Fibroblast of lung (primary cell): ENCODE data around the gene NPC2. TPM values are rescaled to one million over a fixed set of nuclear protein-coding genes. Genes with fewer than 3 reads are reported as not detected.
A peak's percentile ranks its signal among the peaks of the same experiment; 100 is the strongest.

Source experiments
- DNase-seq, 2 donors: peaks; one replicate each; pipeline versions ENCODE4 v3.0.0 to v3.0.0-alpha.2; 2010; ENCODE audit warnings: low read depth in 2 of 2
- H2AFZ ChIP-seq: 2 replicates; pipeline ENCODE4 v1.5.1; 2012; ENCODE audit warnings: low read length, control low read depth, inconsistent platforms
- H3K27ac ChIP-seq: 2 replicates; pipeline ENCODE4 v1.5.1; 2011; ENCODE audit warnings: low read length, control low read depth; ENCODE audit not compliant: insufficient read depth
- H3K27me3 ChIP-seq: 2 replicates; pipeline ENCODE4 v1.5.1; 2011; ENCODE audit warnings: mild to moderate bottlenecking, low read length; ENCODE audit not compliant: control insufficient read depth, insufficient read depth
- H3K36me3 ChIP-seq: 2 replicates; pipeline ENCODE4 v1.5.1; 2011; ENCODE audit warnings: low read length; ENCODE audit not compliant: control insufficient read depth, insufficient read depth
- H3K4me1 ChIP-seq: 2 replicates; pipeline ENCODE4 v1.5.1; 2011; ENCODE audit warnings: low read length; ENCODE audit not compliant: control insufficient read depth, insufficient read depth; ENCODE audit errors: extremely low read depth
- H3K4me2 ChIP-seq: 2 replicates; pipeline ENCODE4 v1.5.1; 2011; ENCODE audit warnings: low read length, control low read depth; ENCODE audit not compliant: insufficient read depth; ENCODE audit errors: extremely low read depth
- H3K4me3 ChIP-seq, 4 experiments: fragments of 200-600 bp in 1 of 4; sonication (generic) in 1 of 4; replicated peaks in 1 of 4; 2 replicates each; pipeline ENCODE4 v1.5.1; 2011 to 2016; ENCODE audit warnings: low read length in 4 of 4, low read depth in 3 of 4, mild to moderate bottlenecking in 3 of 4, control low read depth in 2 of 4, inconsistent platforms in 1 of 4, mixed read lengths in 1 of 4; ENCODE audit not compliant: insufficient read depth in 1 of 4; ENCODE audit errors: control extremely low read depth in 1 of 4
- H3K79me2 ChIP-seq: 2 replicates; pipeline ENCODE4 v1.5.1; 2012; ENCODE audit warnings: mild to moderate bottlenecking, low read length, inconsistent platforms; ENCODE audit not compliant: control insufficient read depth, insufficient read depth
- H3K9ac ChIP-seq: 2 replicates; pipeline ENCODE4 v1.5.1; 2011; ENCODE audit warnings: mild to moderate bottlenecking, low read length, control low read depth; ENCODE audit not compliant: insufficient read depth
- H3K9me3 ChIP-seq: 2 replicates; pipeline ENCODE4 v1.5.1; 2012; ENCODE audit warnings: low read depth, low read length; ENCODE audit not compliant: control insufficient read depth, insufficient read depth
- H4K20me1 ChIP-seq: 2 replicates; pipeline ENCODE4 v1.5.1; 2011; ENCODE audit warnings: low read length; ENCODE audit not compliant: control insufficient read depth, insufficient read depth; ENCODE audit errors: extremely low read depth
- EZH2 ChIP-seq: IDR thresholded peaks from 2 replicates; pipeline ENCODE4 v1.5.1; 2012; ENCODE audit warnings: low read length, control low read depth, mild to moderate bottlenecking; ENCODE audit errors: missing control alignments
- polyA plus RNA-seq, 2 donors: library from polyadenylated mRNA; depleted of rRNA in 1 of 2; stranded (reverse) in 1 of 2; unstranded in 1 of 2; fragments of >200 nt; gene quantifications; 2 replicates each; pipeline ENCODE4 v1.2.1, GENCODE V29; 2011 to 2012; ENCODE audit warnings: missing spikeins in 1 of 2
- total RNA-seq: library from RNA; depleted of rRNA; stranded (reverse); fragments of >200 nt; gene quantifications from 2 replicates; pipeline ENCODE4 v1.2.1, GENCODE V29; 2014
- TF ChIP-seq, protein P1 (sequence below), 2 donors: IDR thresholded peaks in 1 of 2; conservative IDR thresholded peaks in 1 of 2; 1 replicate in 1 of 2; 2 replicates in 1 of 2; pipeline ENCODE4 v1.5.1; 2011 to 2012; ENCODE audit warnings: low read length in 2 of 2, control low read depth in 1 of 2, inconsistent platforms in 1 of 2, low read depth in 1 of 2, mild to moderate bottlenecking in 1 of 2

Gene NPC2
- total and polyA plus RNA-seq, 2 donors (not counting 1 experiment from before 2014, with no cell fraction given): 238 to 275 TPM

DNA sequence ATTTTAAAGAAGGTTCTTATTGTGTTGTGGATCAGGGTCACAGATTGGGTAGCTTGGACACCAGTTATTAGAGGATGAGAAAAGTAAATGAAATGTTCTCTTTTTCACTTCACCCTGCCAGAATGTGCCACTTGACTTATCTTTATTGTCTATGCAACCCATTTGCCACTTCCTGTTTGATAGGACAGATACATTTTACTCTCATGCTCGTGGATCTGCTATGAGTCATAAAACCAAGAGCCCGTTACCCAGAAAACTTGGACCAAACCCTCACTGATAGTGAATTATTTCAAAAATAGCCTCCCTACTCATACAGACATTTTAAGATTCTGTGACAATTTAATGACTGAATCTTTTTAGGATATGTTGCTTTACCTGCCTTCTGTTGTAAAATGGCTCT lies 2.3 kb upstream of the NPC2 start:
- Histone ChIP-seq H2AFZ (no peak overlapping the region), H3K27ac (no peak overlapping the region), H3K4me2 (peak overlapping the region; percentile 37), H3K9ac (no peak overlapping the region), H3K9me3 (no peaks in the 10 kb centered on the region), H3K79me2 (peaks cover 27% of the 10 kb centered on the region), H3K27me3 (no peaks in the 10 kb centered on the region), H3K4me1 (peaks cover 3% of the 10 kb centered on the region), H3K4me3 (peak overlapping the region in 1 of 4 experiments; percentile 99), H3K36me3 (peaks cover 4% of the 10 kb centered on the region), H4K20me1 (no peaks in the 10 kb centered on the region)
- TF ChIP-seq, protein P1, sequence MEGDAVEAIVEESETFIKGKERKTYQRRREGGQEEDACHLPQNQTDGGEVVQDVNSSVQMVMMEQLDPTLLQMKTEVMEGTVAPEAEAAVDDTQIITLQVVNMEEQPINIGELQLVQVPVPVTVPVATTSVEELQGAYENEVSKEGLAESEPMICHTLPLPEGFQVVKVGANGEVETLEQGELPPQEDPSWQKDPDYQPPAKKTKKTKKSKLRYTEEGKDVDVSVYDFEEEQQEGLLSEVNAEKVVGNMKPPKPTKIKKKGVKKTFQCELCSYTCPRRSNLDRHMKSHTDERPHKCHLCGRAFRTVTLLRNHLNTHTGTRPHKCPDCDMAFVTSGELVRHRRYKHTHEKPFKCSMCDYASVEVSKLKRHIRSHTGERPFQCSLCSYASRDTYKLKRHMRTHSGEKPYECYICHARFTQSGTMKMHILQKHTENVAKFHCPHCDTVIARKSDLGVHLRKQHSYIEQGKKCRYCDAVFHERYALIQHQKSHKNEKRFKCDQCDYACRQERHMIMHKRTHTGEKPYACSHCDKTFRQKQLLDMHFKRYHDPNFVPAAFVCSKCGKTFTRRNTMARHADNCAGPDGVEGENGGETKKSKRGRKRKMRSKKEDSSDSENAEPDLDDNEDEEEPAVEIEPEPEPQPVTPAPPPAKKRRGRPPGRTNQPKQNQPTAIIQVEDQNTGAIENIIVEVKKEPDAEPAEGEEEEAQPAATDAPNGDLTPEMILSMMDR (conservative IDR thresholded peaks at IDR 0.05 in 1 of 2, IDR thresholded peaks at IDR 0.05 in 1 of 2; ENCODE audit: low read depth in 1 of 2, low read length in 2 of 2): no peak
- no peak for TF ChIP-seq EZH2
- peak in 1 of 2 donors; percentile 41 for DNase-seq

DNA sequence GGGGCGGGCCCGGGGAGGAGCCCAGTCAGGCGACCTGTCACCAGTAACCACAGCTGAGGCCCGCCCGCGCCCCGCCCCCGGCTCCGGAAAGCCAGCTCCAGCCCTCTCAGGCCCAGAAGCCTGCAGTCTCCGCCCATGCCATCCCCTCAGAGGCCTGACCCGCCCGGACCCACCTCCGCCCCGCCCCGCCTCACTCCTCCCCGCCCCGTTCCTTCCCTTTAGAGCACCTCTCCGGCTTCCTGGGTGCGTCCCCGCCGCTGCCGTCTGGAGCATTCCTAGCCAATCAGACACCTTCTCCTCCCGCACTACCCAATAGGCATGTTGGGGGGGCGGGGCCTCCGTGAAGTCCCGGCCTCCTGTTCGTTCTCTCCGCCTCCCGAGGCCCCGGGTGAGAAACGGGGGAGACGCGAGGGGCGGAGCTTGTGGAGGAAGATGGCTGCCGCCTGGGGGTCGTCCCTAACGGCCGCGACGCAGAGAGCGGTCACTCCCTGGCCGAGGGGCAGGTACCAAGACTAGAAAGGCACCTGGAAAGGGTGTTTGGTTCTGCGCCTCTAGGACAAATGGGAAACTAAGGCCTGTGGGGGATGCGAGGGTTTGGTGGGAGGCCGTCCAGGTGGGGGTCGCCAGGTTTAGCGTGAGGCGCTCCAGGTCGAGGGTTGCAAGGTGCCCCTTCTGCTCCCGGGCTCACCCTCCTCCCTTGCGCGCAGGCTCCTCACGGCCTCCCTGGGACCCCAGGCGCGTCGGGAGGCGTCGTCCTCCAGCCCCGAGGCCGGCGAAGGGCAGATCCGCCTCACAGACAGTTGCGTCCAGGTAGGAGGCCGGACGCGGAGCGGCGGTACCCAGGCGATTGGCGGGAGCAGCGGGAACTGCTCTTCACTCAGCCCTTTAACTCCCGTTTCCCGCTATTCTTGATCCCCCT lies 497 bp upstream of the NPC2 start, which contains the start of gene ISCA2:
Gene ISCA2 (plus strand): TSS at position 423 of the 919 bp plus-strand sequence. CDS start 10 bp downstream, at position 433.
- peak within 1 kb of the TSS; percentile 82 to 100 (median 100) for H3K4me3 ChIP-seq
- H3K36me3 ChIP-seq: no peaks in the 10 kb centered on the region
- H4K20me1 ChIP-seq: peaks cover 3% of the 10 kb centered on the region
- peak within 1 kb of the TSS; percentile 95 for H3K9ac ChIP-seq
- peak; percentile 99 for DNase-seq
- H3K27me3 ChIP-seq: no peaks in the 10 kb centered on the region
- H3K9me3 ChIP-seq: no peaks in the 10 kb centered on the region
- H3K4me1 ChIP-seq: peaks cover 10% of the 10 kb centered on the region
- H3K27ac ChIP-seq: peak within 1 kb of the TSS; percentile 91
- TF ChIP-seq, protein P1 (conservative IDR thresholded peaks at IDR 0.05 in 1 of 2, IDR thresholded peaks at IDR 0.05 in 1 of 2; ENCODE audit: low read depth in 1 of 2, low read length in 2 of 2): no peak
- TF ChIP-seq EZH2: no peak
- peak within 1 kb of the TSS; percentile 97 for H3K4me2 ChIP-seq
- H2AFZ ChIP-seq: peak within 1 kb of the TSS; percentile 90
- H3K79me2 ChIP-seq: peaks cover 35% of the 10 kb centered on the region

DNA sequence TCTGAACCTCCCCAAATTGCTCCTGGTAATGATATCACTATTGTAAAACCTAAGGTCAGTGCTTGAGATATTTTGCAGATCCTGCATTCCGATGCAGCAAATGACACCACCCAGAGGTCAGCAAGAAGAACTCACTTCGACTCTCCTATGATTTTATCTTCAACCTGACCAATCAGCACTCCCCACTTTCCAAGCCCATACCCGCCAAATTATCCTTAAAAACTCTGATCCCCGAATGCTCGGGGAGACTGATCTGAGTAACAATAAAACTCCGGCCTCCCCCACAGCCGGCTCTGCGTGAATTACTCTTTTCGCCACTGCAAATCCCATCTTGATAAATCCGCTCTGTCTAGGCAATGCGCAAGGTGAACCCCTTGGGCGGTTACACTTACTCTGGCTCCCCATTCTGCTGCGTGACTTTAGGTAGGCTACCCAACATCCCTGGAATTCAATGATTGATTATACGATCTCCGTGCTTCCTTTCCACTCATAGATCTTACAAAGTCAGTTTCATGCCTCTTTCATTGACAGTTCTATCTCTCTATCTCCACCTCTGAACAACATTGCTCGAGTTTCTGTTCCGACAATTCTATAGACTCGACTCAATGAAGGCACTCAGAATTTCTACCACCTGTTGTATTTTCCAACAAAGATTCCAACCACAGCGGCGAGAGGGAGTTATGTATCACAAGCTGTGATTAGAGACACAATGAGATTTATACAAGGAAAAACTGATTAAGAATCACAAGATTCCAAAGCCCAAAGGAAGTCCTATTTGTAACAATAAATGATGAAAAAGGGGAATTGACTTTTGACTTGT lies 939 bp downstream of the NPC2 start:
- H3K79me2 ChIP-seq: peaks cover 41% of the 10 kb centered on the region
- peak overlapping the region; percentile 82 to 100 (median 91) for H3K4me3 ChIP-seq
- H3K27me3 ChIP-seq: no peaks in the 10 kb centered on the region
- H2AFZ ChIP-seq: peak overlapping the region; percentile 21
- peak overlapping the region; percentile 91 for H3K27ac ChIP-seq
- peak; percentile 43 to 54 for DNase-seq
- TF ChIP-seq, protein P1 (conservative IDR thresholded peaks at IDR 0.05 in 1 of 2, IDR thresholded peaks at IDR 0.05 in 1 of 2; ENCODE audit: low read depth in 1 of 2, low read length in 2 of 2): peak in 1 of 2 donors; percentile 19
- TF ChIP-seq EZH2: no peak
- H3K4me2 ChIP-seq: peak overlapping the region; percentile 97
- peaks cover 3% of the 10 kb centered on the region for H4K20me1 ChIP-seq
- no peaks in the 10 kb centered on the region for H3K9me3 ChIP-seq
- H3K9ac ChIP-seq: peak overlapping the region; percentile 95
- H3K4me1 ChIP-seq: peaks cover 11% of the 10 kb centered on the region
- no peaks in the 10 kb centered on the region for H3K36me3 ChIP-seq
